ENCODE data around the gene DCAF4. TPM values are rescaled to one million over a fixed set of nuclear protein-coding genes. Genes with fewer than 3 reads are reported as not detected.

DCAF4 gene
- total RNA-seq, 1 donor, result 21.0 TPM

DNA sequence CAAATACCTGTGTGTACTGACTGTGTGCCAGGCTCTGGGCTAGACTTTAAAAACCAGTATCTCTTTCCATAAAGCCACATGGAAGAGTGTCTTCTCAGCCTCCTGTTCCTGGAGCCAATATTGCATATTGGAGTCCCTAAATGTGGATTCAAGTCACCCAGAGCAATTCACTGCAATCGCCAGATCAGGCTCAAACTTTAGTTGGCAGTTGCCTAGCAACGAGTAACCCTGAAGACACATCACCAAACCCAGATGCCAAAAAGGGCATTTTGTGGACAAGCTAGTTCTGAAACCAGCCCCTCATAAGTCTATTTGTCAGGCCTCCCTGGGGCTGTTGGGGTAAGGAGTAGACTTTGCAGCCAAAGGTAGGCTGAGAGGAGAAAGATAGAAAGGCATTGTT is 46.1 kb upstream of the DCAF4 start:
- Histone ChIP-seq H3K79me2 (ENCODE audit: insufficient read depth, low read length) (peaks cover 6% of the 10 kb centered on the region), H3K27ac (ENCODE audit: low read depth, low read length) (no peak overlapping the region), H3K9me3 (ENCODE audit: low read depth, low read length) (no peaks in the 10 kb centered on the region), H2AFZ (ENCODE audit: low read length) (no peak overlapping the region), H4K20me1 (ENCODE audit: insufficient read depth, low read length) (no peaks in the 10 kb centered on the region), H3K36me3 (ENCODE audit: insufficient read depth, low read length) (no peaks in the 10 kb centered on the region), H3K4me1 (ENCODE audit: insufficient read depth, low read length) (peaks cover 5% of the 10 kb centered on the region), H3K27me3 (ENCODE audit: insufficient read depth, low read length) (no peaks in the 10 kb centered on the region), H3K4me3 (ENCODE audit: insufficient read depth, low read length) (no peak overlapping the region), H3K4me2 (ENCODE audit: insufficient read depth, low read length) (no peak overlapping the region)
- TF ChIP-seq, protein P1, sequence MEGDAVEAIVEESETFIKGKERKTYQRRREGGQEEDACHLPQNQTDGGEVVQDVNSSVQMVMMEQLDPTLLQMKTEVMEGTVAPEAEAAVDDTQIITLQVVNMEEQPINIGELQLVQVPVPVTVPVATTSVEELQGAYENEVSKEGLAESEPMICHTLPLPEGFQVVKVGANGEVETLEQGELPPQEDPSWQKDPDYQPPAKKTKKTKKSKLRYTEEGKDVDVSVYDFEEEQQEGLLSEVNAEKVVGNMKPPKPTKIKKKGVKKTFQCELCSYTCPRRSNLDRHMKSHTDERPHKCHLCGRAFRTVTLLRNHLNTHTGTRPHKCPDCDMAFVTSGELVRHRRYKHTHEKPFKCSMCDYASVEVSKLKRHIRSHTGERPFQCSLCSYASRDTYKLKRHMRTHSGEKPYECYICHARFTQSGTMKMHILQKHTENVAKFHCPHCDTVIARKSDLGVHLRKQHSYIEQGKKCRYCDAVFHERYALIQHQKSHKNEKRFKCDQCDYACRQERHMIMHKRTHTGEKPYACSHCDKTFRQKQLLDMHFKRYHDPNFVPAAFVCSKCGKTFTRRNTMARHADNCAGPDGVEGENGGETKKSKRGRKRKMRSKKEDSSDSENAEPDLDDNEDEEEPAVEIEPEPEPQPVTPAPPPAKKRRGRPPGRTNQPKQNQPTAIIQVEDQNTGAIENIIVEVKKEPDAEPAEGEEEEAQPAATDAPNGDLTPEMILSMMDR (IDR thresholded peaks at IDR 0.05; ENCODE audit: extremely low read depth, low read depth, low read length), result no peak
- no peak for DNase-seq (ENCODE audit: insufficient read length, low spot score, missing footprints)

DNA sequence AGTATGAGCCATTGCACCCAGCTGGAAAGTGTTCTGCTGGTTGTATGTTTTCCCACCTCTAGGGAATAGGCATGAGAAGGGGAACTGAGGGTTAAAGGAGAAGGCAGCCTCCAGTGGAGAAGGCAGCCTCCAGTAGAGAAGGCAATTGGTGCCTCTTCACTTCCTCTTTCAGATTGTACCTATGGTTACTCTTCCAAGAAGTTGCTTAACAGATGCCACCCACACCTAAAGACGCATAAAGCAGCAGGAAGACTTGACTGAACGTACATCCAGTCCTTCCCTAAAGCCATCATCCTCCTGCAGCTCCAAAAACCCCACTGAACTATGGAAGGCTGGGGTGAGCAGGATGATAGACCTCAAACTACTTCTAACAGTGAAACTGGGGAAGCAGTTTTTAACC is 45.4 kb upstream of the DCAF4 start:
- H4K20me1 ChIP-seq (ENCODE audit: insufficient read depth, low read length), result no peaks in the 10 kb centered on the region
- DNase-seq (ENCODE audit: insufficient read length, low spot score, missing footprints), result no peak
- H3K4me2 ChIP-seq (ENCODE audit: insufficient read depth, low read length), result no peak overlapping the region
- H3K9me3 ChIP-seq (ENCODE audit: low read depth, low read length), result no peaks in the 10 kb centered on the region
- H2AFZ ChIP-seq (ENCODE audit: low read length), result no peak overlapping the region
- peaks cover 5% of the 10 kb centered on the region for H3K4me1 ChIP-seq (ENCODE audit: insufficient read depth, low read length)
- H3K4me3 ChIP-seq (ENCODE audit: insufficient read depth, low read length), result no peak overlapping the region
- no peaks in the 10 kb centered on the region for H3K27me3 ChIP-seq (ENCODE audit: insufficient read depth, low read length)
- H3K36me3 ChIP-seq (ENCODE audit: insufficient read depth, low read length), result no peaks in the 10 kb centered on the region
- H3K27ac ChIP-seq (ENCODE audit: low read depth, low read length), result no peak overlapping the region
- TF ChIP-seq, protein P1 (IDR thresholded peaks at IDR 0.05; ENCODE audit: extremely low read depth, low read depth, low read length), result no peak
- H3K79me2 ChIP-seq (ENCODE audit: insufficient read depth, low read length), result peaks cover 6% of the 10 kb centered on the region

- peaks cover 5% of the 10 kb centered on the region for H3K4me1 ChIP-seq (ENCODE audit: insufficient read depth, low read length)
- no peaks in the 10 kb centered on the region for H3K9me3 ChIP-seq (ENCODE audit: low read depth, low read length)
- TF ChIP-seq, protein P1 (IDR thresholded peaks at IDR 0.05; ENCODE audit: extremely low read depth, low read depth, low read length), result no peak
- peaks cover 6% of the 10 kb centered on the region for H3K79me2 ChIP-seq (ENCODE audit: insufficient read depth, low read length)
- H4K20me1 ChIP-seq (ENCODE audit: insufficient read depth, low read length), result no peaks in the 10 kb centered on the region
- no peak for DNase-seq (ENCODE audit: insufficient read length, low spot score, missing footprints)
- H3K4me3 ChIP-seq (ENCODE audit: insufficient read depth, low read length), result no peak overlapping the region
- H3K4me2 ChIP-seq (ENCODE audit: insufficient read depth, low read length), result no peak overlapping the region
- no peaks in the 10 kb centered on the region for H3K27me3 ChIP-seq (ENCODE audit: insufficient read depth, low read length)
- no peak overlapping the region for H3K27ac ChIP-seq (ENCODE audit: low read depth, low read length)
- H2AFZ ChIP-seq (ENCODE audit: low read length), result no peak overlapping the region
- no peaks in the 10 kb centered on the region for H3K36me3 ChIP-seq (ENCODE audit: insufficient read depth, low read length)
Observed at GRCh38 chr14:72881543-72881942, 44.7 kb upstream of the DCAF4 start.

- Histone ChIP-seq H4K20me1 (ENCODE audit: insufficient read depth, low read length) (no peaks in the 10 kb centered on the region), H3K36me3 (ENCODE audit: insufficient read depth, low read length) (no peaks in the 10 kb centered on the region), H3K79me2 (ENCODE audit: insufficient read depth, low read length) (peaks cover 7% of the 10 kb centered on the region), H3K4me3 (ENCODE audit: insufficient read depth, low read length) (no peak overlapping the region), H3K27ac (ENCODE audit: low read depth, low read length) (no peak overlapping the region), H2AFZ (ENCODE audit: low read length) (no peak overlapping the region), H3K9me3 (ENCODE audit: low read depth, low read length) (no peaks in the 10 kb centered on the region), H3K4me2 (ENCODE audit: insufficient read depth, low read length) (no peak overlapping the region), H3K27me3 (ENCODE audit: insufficient read depth, low read length) (no peaks in the 10 kb centered on the region), H3K4me1 (ENCODE audit: insufficient read depth, low read length) (peaks cover 5% of the 10 kb centered on the region)
- TF ChIP-seq, protein P1 (IDR thresholded peaks at IDR 0.05; ENCODE audit: extremely low read depth, low read depth, low read length), result no peak
- no peak for DNase-seq (ENCODE audit: insufficient read length, low spot score, missing footprints)
Observed at GRCh38 chr14:72882047-72882446, 44.2 kb upstream of the DCAF4 start.

Measured in osteoblast (primary cell).